Endothelial cell of umbilical vein (primary cell): Measurements from ENCODE around the gene SEC31A. TPM values are rescaled to one million over a fixed set of nuclear protein-coding genes. Genes with fewer than 3 reads are reported as not detected.

Experiments used
- BruUV-seq: library from RNA; stranded (reverse); fragments of 400-500 nt; replicated peaks from 2 replicates; lab custom pipeline; 2021; lab: Mats Ljungman, UMichigan
- CTCF ChIA-PET: fragments of 300-600, 350-600 bp; sonication (Branson Sonifier 250); formaldehyde crosslinking; loops from one replicate; lab custom pipeline; 2021; ENCODE audit warnings: antibody characterized with exemption, inconsistent platforms; lab: Charles Lee
- POLR2A ChIA-PET: fragments of 300-600, 350-600 bp; sonication (Branson Sonifier 250); formaldehyde crosslinking; loops from one replicate; lab custom pipeline; 2021; ENCODE audit warnings: antibody characterized with exemption, inconsistent platforms; lab: Charles Lee
- DNase-seq: peaks from one replicate; pipeline ENCODE4 v3.0.0-alpha.2; 2011; ENCODE audit warnings: low read depth, low spot score
- FAIRE-seq: peaks from 2 replicates; lab custom pipeline; 2011; peaks lifted over from hg19 to GRCh38; lab: Jason Lieb, UNC
- H2AFZ ChIP-seq: 2 replicates; pipeline ENCODE4 v1.6.0; 2012; ENCODE audit warnings: low read depth, low read length, control low read depth, inconsistent platforms
- H3K27ac ChIP-seq: 2 replicates; pipeline ENCODE4 v1.5.1; 2011; ENCODE audit warnings: low read depth, mild to moderate bottlenecking, control low read depth, low read length, moderate library complexity; ENCODE audit not compliant: insufficient read depth
- H3K27me3 ChIP-seq, 2 experiments: 2 replicates each; pipeline versions ENCODE4 v1.6.0 to v1.6.1; 2011; ENCODE audit warnings: low read length in 2 of 2, mixed read lengths in 1 of 2; ENCODE audit not compliant: control insufficient read depth in 2 of 2, insufficient read depth in 2 of 2
- H3K36me3 ChIP-seq, 2 experiments: 2 replicates in 1 of 2; 3 replicates in 1 of 2; pipeline ENCODE4 v1.5.1; 2011; ENCODE audit warnings: low read length in 2 of 2, mild to moderate bottlenecking in 1 of 2, moderate library complexity in 1 of 2; ENCODE audit not compliant: control insufficient read depth in 2 of 2, insufficient read depth in 2 of 2; ENCODE audit errors: extremely low read depth in 1 of 2
- H3K4me1 ChIP-seq: 3 replicates; pipeline ENCODE4 v1.5.1; 2011; ENCODE audit warnings: mild to moderate bottlenecking, low read length; ENCODE audit not compliant: control insufficient read depth, insufficient read depth; ENCODE audit errors: extremely low read depth
- H3K4me2 ChIP-seq: 2 replicates; pipeline ENCODE4 v1.6.1; 2011; ENCODE audit warnings: low read length, control low read depth, mixed read lengths; ENCODE audit not compliant: insufficient read depth
- H3K4me3 ChIP-seq, 3 experiments: fragments of 200-600 bp in 1 of 3; sonication (generic), shearing (Covaris generic) in 1 of 3; replicated peaks in 1 of 3; 2 replicates each; pipeline ENCODE4 v1.5.1; 2011 to 2016; ENCODE audit warnings: control low read depth in 3 of 3, low read length in 3 of 3, mild to moderate bottlenecking in 2 of 3, inconsistent platforms in 1 of 3, low read depth in 1 of 3, moderate library complexity in 1 of 3; ENCODE audit not compliant: insufficient read depth in 1 of 3
- H3K79me2 ChIP-seq: 2 replicates; pipeline ENCODE4 v1.6.0; 2012; ENCODE audit warnings: low read length, inconsistent platforms; ENCODE audit not compliant: control insufficient read depth, insufficient read depth
- H3K9ac ChIP-seq: replicated peaks from 2 replicates; pipeline ENCODE3; 2011; ENCODE audit warnings: low read length, control low read depth; ENCODE audit not compliant: insufficient read depth; ENCODE audit errors: extremely low read depth
- H3K9me1 ChIP-seq: replicated peaks from 3 replicates; pipeline ENCODE4 v1.6.0; 2011; ENCODE audit warnings: mild to moderate bottlenecking, low read length; ENCODE audit not compliant: control insufficient read depth, insufficient read depth; ENCODE audit errors: extremely low read depth
- H3K9me3 ChIP-seq: replicated peaks from 2 replicates; pipeline ENCODE4 v1.5.1; 2012; ENCODE audit warnings: low read length, inconsistent platforms; ENCODE audit not compliant: control insufficient read depth, insufficient read depth
- H4K20me1 ChIP-seq: replicated peaks from 2 replicates; pipeline ENCODE3; 2011; ENCODE audit warnings: mild to moderate bottlenecking, low read length; ENCODE audit not compliant: control insufficient read depth, insufficient read depth; ENCODE audit errors: extremely low read depth
- CTCF ChIP-seq, 2 donors: IDR thresholded peaks; 1 replicate in 1 of 2; 2 replicates in 1 of 2; pipeline ENCODE4 v1.5.1; 2011; ENCODE audit warnings: low read length in 2 of 2, mild to moderate bottlenecking in 2 of 2, moderate library complexity in 2 of 2, control low read depth in 1 of 2, inconsistent platforms in 1 of 2, low read depth in 1 of 2; ENCODE audit not compliant: insufficient read depth in 1 of 2; ENCODE audit errors: extremely low read depth in 1 of 2
- EZH2 ChIP-seq: IDR thresholded peaks from 2 replicates; pipeline ENCODE4 v1.6.1; 2012; ENCODE audit warnings: borderline replicate concordance, low read depth, mild to moderate bottlenecking, moderate library complexity, low read length, inconsistent platforms; ENCODE audit not compliant: severe bottlenecking
- FOS ChIP-seq: IDR thresholded peaks from 2 replicates; pipeline ENCODE4 v1.6.1; 2011; ENCODE audit warnings: mild to moderate bottlenecking, low read length, moderate library complexity, borderline replicate concordance; ENCODE audit not compliant: insufficient read depth
- GATA2 ChIP-seq: IDR thresholded peaks from 2 replicates; pipeline ENCODE4 v1.7.0; 2011; ENCODE audit warnings: low read depth, mild to moderate bottlenecking, moderate library complexity, mixed read lengths, low read length; ENCODE audit not compliant: insufficient read length, insufficient read depth
- JUN ChIP-seq: IDR thresholded peaks from 2 replicates; pipeline ENCODE4 v1.6.1; 2011; ENCODE audit warnings: borderline replicate concordance, low read depth; ENCODE audit not compliant: insufficient read length, insufficient read depth
- MYC ChIP-seq: IDR thresholded peaks from one replicate; pipeline ENCODE4 v1.6.1; 2011; ENCODE audit warnings: mild to moderate bottlenecking, low read depth, low read length
- POLR2A ChIP-seq: IDR thresholded peaks from 2 replicates; pipeline ENCODE4 v1.6.1; 2012; ENCODE audit warnings: low read depth, mild to moderate bottlenecking, control low read depth, low read length
- POLR2AphosphoS5 ChIP-seq: IDR thresholded peaks from 2 replicates; pipeline ENCODE4 v1.6.1; 2012; ENCODE audit warnings: low read depth, mild to moderate bottlenecking, control low read depth, low read length, moderate library complexity; ENCODE audit not compliant: insufficient read depth
- dilution Hi-C: fragments of 300-500 bp; cut with MboI; formaldehyde crosslinking; loops from one replicate; pipeline ENCODE4 v1.15.0; 2019; ENCODE audit warnings: low sequenced_read_pairs; ENCODE audit not compliant: extremely low pct_ligation_motif_present
- intact Hi-C: fragments of 100-400 bp; cut with micrococcal nuclease; formaldehyde crosslinking; loops from one replicate; pipeline ENCODE4 v1.10.0; 2022
- polyA plus RNA-seq, 4 experiments: library from polyadenylated mRNA; depleted of rRNA in 3 of 4; stranded (reverse) in 3 of 4; unstranded in 1 of 4; fragments of >200 nt; gene quantifications; 2 replicates each; pipeline versions ENCODE4 v1.2.1 to v1.2.3, GENCODE V29; 2011 to 2012; ENCODE audit warnings: missing spikeins in 1 of 4
- total RNA-seq: library from RNA; stranded (reverse); gene quantifications from 2 replicates; pipeline ENCODE4 v1.2.3, GENCODE V29; 2021
- TF ChIP-seq, protein P1 (sequence below): IDR thresholded peaks from 2 replicates; pipeline ENCODE4 v1.6.1; 2011; ENCODE audit not compliant: insufficient read depth, insufficient read length

The SEC31A gene
- total and polyA plus RNA-seq, 2 donors (not counting 3 experiments of a cell fraction or from before 2014, with no cell fraction given) = 226 to 301 TPM

- POLR2A ChIA-PET = no interaction called here
- intact Hi-C loops (no loop called here), dilution Hi-C loops (no loop called here)
- no peak overlapping the region for H3K27ac ChIP-seq
- CTCF ChIA-PET = interaction anchor here (4.3 kb wide), 1 partner anchor 17 kb away, joined by 49 read pairs; the partner anchor contains the start of gene SCD5
- H3K9ac ChIP-seq = no peak overlapping the region
- no peak for DNase-seq
- no peak overlapping the region for H3K4me2 ChIP-seq
- H3K27me3 ChIP-seq = no peaks in the 10 kb centered on the region
- peaks cover 27% of the 10 kb centered on the region for H3K79me2 ChIP-seq
- H3K4me1 ChIP-seq = peaks cover 49% of the 10 kb centered on the region
- BruUV-seq = no TSS peak
- no peak overlapping the region for H2AFZ ChIP-seq
- TF ChIP-seq POLR2A (no peak), GATA2 (no peak), FOS (no peak), EZH2 (no peak), CTCF (IDR thresholded peaks at IDR 0.05; ENCODE audit: extremely low read depth in 1 of 2, insufficient read depth in 1 of 2, low read depth in 1 of 2, low read length in 2 of 2) (no peak), JUN (no peak), MYC (no peak), POLR2AphosphoS5 (no peak)
- TF ChIP-seq, protein P1, sequence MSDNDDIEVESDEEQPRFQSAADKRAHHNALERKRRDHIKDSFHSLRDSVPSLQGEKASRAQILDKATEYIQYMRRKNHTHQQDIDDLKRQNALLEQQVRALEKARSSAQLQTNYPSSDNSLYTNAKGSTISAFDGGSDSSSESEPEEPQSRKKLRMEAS = no peak
- no peaks in the 10 kb centered on the region for H3K9me3 ChIP-seq
- no peaks in the 10 kb centered on the region for H3K36me3 ChIP-seq
- FAIRE-seq = peak; percentile 12
- no peak overlapping the region for H3K4me3 ChIP-seq
- H3K9me1 ChIP-seq = no peaks in the 10 kb centered on the region
- no peaks in the 10 kb centered on the region for H4K20me1 ChIP-seq
These were observed 108.2 kb downstream of the SEC31A start for GRCh38 chr4:82782626-82783345.
